MCF 10A (cell line): Measurements from ENCODE around the gene ARHGAP28. TPM values are rescaled to one million over a fixed set of nuclear protein-coding genes. Genes with fewer than 3 reads are reported as not detected.

ENCODE experiments used
- BruUV-seq: library from RNA; stranded (reverse); fragments of 400-500 nt; replicated peaks from 2 replicates; lab custom pipeline; 2021; lab: Mats Ljungman, UMichigan
- CTCF ChIA-PET: fragments of 300-600 bp; sonication (Branson Sonifier 250); formaldehyde crosslinking; extraction: SDS; loops from one replicate; lab custom pipeline; 2021; ENCODE audit warnings: antibody characterized with exemption, inconsistent platforms; lab: Yijun Ruan, JAX
- POLR2A ChIA-PET: fragments of 300-600, 350-650 bp; sonication (Branson Sonifier 250); formaldehyde crosslinking; extraction: SDS; loops from one replicate; lab custom pipeline; 2020; ENCODE audit warnings: antibody characterized with exemption, inconsistent platforms; lab: Yijun Ruan, JAX
- DNase-seq: peaks from one replicate; pipeline ENCODE4 v3.0.0-alpha.2; 2018; ENCODE audit not compliant: unreplicated experiment
- H3K27ac Mint-ChIP-seq: one replicate; pipeline ENCODE4 v1.8.0; 2022; ENCODE audit warnings: mild to moderate bottlenecking, low read depth, mixed read lengths; ENCODE audit not compliant: unreplicated experiment
- H3K27me3 Mint-ChIP-seq: one replicate; pipeline ENCODE4 v1.8.0; 2022; ENCODE audit warnings: mixed read lengths; ENCODE audit not compliant: insufficient read depth, unreplicated experiment
- H3K36me3 Mint-ChIP-seq: one replicate; pipeline ENCODE4 v1.8.0; 2022; ENCODE audit warnings: mild to moderate bottlenecking, moderate library complexity, mixed read lengths; ENCODE audit not compliant: insufficient read depth, unreplicated experiment
- H3K4me1 Mint-ChIP-seq: one replicate; pipeline ENCODE4 v1.8.0; 2022; ENCODE audit warnings: mixed read lengths; ENCODE audit not compliant: insufficient read depth, unreplicated experiment
- H3K4me3 Mint-ChIP-seq: one replicate; pipeline ENCODE4 v1.8.0; 2022; ENCODE audit warnings: mild to moderate bottlenecking, moderate library complexity, mixed read lengths; ENCODE audit not compliant: unreplicated experiment
- H3K9me3 Mint-ChIP-seq: one replicate; pipeline ENCODE4 v1.8.0; 2022; ENCODE audit warnings: mixed read lengths; ENCODE audit not compliant: unreplicated experiment
- intact Hi-C: fragments of 100-400 bp; cut with micrococcal nuclease; formaldehyde crosslinking; loops from 2 replicates; pipeline ENCODE4 v1.14.1; 2022
- total RNA-seq: library from RNA; stranded (reverse); gene quantifications from 2 replicates; pipeline ENCODE4 v1.2.3, GENCODE V29; 2022
- TF ChIP-seq, protein P1 (sequence below): fragments of 200-600 bp; IDR thresholded peaks from one replicate; pipeline ENCODE4 v1.8.0; 2022; ENCODE audit warnings: antibody characterized with exemption, mild to moderate bottlenecking; ENCODE audit not compliant: unreplicated experiment

Gene ARHGAP28
- total RNA-seq, 1 experiment from 2014 or later: 3.0 TPM

DNA sequence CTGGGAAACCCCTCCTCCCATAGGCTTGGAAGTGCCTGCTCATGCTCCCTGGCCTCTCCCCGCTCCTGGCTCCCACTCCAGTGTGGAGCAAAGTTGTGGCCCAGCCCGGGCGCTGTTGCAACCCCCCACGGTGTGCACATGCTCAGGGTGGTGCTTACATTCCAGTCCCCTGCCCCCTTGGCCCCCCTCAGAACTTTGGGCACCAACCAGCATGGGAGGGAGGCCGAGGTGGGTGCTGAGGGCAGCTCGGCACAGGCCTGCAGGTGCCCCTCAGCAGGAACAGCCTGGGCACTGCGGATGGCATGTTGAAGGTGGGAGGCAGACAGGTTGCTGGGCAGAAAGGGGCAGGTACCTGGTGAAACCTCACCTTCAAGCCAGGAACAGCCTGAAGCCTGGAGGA, 125.3 kb downstream of the ARHGAP28 start:
- TF ChIP-seq, protein P1, sequence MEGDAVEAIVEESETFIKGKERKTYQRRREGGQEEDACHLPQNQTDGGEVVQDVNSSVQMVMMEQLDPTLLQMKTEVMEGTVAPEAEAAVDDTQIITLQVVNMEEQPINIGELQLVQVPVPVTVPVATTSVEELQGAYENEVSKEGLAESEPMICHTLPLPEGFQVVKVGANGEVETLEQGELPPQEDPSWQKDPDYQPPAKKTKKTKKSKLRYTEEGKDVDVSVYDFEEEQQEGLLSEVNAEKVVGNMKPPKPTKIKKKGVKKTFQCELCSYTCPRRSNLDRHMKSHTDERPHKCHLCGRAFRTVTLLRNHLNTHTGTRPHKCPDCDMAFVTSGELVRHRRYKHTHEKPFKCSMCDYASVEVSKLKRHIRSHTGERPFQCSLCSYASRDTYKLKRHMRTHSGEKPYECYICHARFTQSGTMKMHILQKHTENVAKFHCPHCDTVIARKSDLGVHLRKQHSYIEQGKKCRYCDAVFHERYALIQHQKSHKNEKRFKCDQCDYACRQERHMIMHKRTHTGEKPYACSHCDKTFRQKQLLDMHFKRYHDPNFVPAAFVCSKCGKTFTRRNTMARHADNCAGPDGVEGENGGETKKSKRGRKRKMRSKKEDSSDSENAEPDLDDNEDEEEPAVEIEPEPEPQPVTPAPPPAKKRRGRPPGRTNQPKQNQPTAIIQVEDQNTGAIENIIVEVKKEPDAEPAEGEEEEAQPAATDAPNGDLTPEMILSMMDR: no peak
- BruUV-seq: no TSS peak
- no peak for DNase-seq
- ChIA-PET CTCF (no interaction called here), POLR2A (no interaction called here)
- H3K27ac Mint-ChIP-seq: no peak overlapping the region
- H3K4me1 Mint-ChIP-seq: no peaks in the 10 kb centered on the region
- intact Hi-C loops: no loop called here
- H3K4me3 Mint-ChIP-seq: no peak overlapping the region
- H3K27me3 Mint-ChIP-seq: no peaks in the 10 kb centered on the region
- H3K36me3 Mint-ChIP-seq: no peaks in the 10 kb centered on the region
- no peaks in the 10 kb centered on the region for H3K9me3 Mint-ChIP-seq

DNA sequence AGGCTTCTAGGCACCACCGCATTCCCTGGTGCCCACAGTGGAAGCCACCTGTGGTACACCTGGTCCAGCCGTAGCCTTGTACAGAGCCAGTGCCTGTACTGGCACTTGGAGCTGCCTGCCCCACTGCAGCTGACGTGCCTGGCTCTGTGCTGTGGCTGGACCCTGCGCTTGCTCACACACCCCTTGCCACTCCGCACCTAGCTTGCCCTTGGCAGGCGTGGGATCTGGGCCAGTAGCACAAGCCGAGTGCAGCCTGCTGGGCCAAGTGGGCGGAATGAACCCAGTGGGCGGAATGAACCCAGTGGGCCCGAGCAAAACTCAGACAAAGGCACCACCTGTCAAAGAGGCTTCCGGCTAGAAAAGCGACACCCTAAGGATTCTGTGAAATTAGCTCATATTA, 126.3 kb downstream of the ARHGAP28 start:
- ChIA-PET CTCF (interaction anchor here (0.6 kb wide), 1 partner anchor 17 kb away, joined by 3 read pairs; no protein-coding TSS in a partner anchor), POLR2A (interaction anchor here (0.6 kb wide), 1 partner anchor 607 kb away, joined by 3 read pairs; no protein-coding TSS in a partner anchor)

DNA sequence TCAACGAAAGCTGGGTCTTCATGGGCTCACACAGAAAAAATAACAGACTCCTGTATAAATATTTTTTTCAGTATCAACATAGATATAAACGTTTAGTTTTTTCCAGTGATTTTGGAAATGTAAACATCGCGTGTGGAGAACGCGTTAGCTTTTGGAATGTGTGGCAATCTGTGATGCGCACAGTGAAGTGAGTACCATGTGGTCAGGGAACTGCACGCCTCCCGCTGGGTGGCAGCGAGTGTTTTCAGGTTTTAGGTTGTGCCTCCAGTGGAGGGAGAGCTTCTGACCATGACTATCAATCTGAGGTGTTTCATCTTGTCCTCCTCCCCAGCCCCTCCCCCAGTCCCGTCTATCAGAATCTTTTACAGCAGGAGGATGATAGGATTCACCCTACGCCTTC, 127.8 kb downstream of the ARHGAP28 start:
- DNase-seq: no peak
- H3K27ac Mint-ChIP-seq: no peak overlapping the region
- no peaks in the 10 kb centered on the region for H3K36me3 Mint-ChIP-seq
- H3K4me1 Mint-ChIP-seq: no peaks in the 10 kb centered on the region
- TF ChIP-seq, protein P1: no peak
- no TSS peak for BruUV-seq
- ChIA-PET POLR2A (interaction anchor here (0.7 kb wide), 1 partner anchor 108 kb away, joined by 3 read pairs; no protein-coding TSS in a partner anchor), CTCF (interaction anchor here (1.3 to 1.5 kb wide), 2 partner anchors 29 to 164 kb away, joined by 3 to 4 read pairs; no protein-coding TSS in a partner anchor)
- no peaks in the 10 kb centered on the region for H3K9me3 Mint-ChIP-seq
- H3K27me3 Mint-ChIP-seq: no peaks in the 10 kb centered on the region
- no peak overlapping the region for H3K4me3 Mint-ChIP-seq
- intact Hi-C loops: no loop called here

More for the DNA sequence above, 126.3 kb downstream of the ARHGAP28 start:
- Mint-ChIP-seq H3K27me3 (no peaks in the 10 kb centered on the region), H3K4me3 (no peak overlapping the region), H3K27ac (no peak overlapping the region), H3K36me3 (no peaks in the 10 kb centered on the region), H3K9me3 (no peaks in the 10 kb centered on the region), H3K4me1 (no peaks in the 10 kb centered on the region)
- intact Hi-C loops: no loop called here
- BruUV-seq: no TSS peak
- no peak for DNase-seq
- TF ChIP-seq, protein P1: no peak

DNA sequence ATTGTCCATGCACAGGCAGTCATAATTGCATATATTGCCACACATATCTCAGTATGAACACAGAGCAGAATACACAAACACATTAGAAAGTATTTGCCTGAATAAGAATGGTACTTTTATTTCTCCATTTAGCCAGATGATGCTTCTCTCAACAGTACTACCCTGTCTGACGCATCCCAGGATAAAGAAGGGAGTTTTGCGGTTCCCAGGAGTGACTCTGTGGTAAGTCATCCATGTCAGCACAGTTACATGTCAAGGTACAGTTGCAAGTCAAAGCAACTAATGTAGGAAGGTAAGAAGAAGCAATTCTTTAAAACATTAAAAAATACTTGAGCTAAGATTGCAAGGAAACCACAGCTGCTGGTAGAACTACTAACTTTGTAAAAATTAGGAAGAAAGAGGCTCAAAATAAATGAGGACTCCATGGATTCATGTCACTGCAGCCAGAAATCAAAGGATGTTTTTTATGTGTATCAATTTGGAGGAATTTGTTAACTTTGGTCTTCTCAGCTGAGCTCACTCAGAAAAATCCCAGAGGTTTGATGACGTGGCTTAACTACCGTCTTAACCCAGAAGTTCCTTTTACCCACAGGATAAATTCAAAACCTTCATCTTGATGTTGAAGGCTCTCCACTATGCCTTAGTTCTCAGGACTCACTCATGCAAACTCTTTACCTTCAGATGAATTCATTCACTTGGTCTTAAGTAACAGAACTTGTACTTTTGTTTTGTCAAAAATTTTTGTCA, 130.3 kb downstream of the ARHGAP28 start:
- no peak overlapping the region for H3K27ac Mint-ChIP-seq
- no peaks in the 10 kb centered on the region for H3K9me3 Mint-ChIP-seq
- TF ChIP-seq, protein P1: no peak
- BruUV-seq: no TSS peak
- H3K27me3 Mint-ChIP-seq: no peaks in the 10 kb centered on the region
- no peak for DNase-seq
- H3K4me3 Mint-ChIP-seq: no peak overlapping the region
- intact Hi-C loops: no loop called here
- ChIA-PET CTCF (interaction anchor here (0.8 kb wide), 1 partner anchor 26 kb away, joined by 3 read pairs; no protein-coding TSS in a partner anchor), POLR2A (no interaction called here)
- H3K4me1 Mint-ChIP-seq: no peaks in the 10 kb centered on the region
- no peaks in the 10 kb centered on the region for H3K36me3 Mint-ChIP-seq
